ENCODE measurements around the gene PARP12.

DNA sequence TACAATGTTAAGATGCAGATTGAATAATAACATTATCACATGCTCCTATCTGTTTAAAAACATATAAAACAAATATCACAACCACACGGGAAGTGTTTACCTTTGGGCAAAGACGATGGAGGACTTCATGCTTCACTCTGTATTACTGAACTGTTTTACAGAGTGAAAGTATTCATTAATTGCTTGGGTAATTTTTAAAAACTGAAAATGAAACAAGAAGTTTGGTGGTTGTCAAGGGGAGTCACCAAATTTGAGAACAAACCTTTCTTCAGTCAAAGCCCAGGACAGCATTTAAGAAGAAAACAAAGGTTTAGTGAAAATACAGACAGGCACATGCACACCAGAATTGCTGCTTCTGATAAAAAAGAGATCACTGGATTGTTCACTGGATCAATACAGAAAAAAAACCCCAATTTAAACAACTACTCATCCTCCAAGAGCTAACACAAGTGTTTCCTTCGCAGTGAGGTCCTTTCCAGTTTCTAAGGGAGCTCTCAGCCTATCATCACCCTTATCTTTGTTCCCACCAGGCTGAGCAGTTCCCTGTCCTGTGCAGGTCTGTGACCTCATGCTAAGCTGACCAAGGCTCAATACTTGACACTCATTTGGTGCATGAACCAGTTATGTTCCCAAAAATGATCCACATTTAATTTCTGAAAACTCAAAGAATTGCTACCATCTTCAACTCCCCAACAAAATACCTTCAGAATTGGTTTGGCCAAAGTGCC lies 8.8 kb downstream of the PARP12 start:
- no peak for TF ChIP-seq EZH2phosphoT487 (IDR thresholded peaks at IDR 0.05; ENCODE audit: insufficient read depth, low read depth)
- no peak for TF ChIP-seq EZH2 (IDR thresholded peaks at IDR 0.05; ENCODE audit: insufficient read depth, poor library complexity, severe bottlenecking)

All from GM23248 (cell line).